K562 (cell line): ENCODE measurements around the gene SACM1L. TPM values are rescaled to one million over a fixed set of nuclear protein-coding genes. Genes with fewer than 3 reads are reported as not detected.
A peak's percentile ranks its signal among the peaks of the same experiment; 100 is the strongest.

ENCODE experiments used
- ATF2 ChIP-seq: sonication (generic); formaldehyde crosslinking; IDR thresholded peaks from 2 replicates; pipeline ENCODE4 v1.8.1; 2022; ENCODE audit warnings: missing genetic modification reagents
- CHD2 ChIP-seq: IDR thresholded peaks from 2 replicates; pipeline ENCODE4 v1.6.1; 2011; ENCODE audit warnings: low read depth, low read length
- KDM4B ChIP-seq, 2 experiments: fragments of 450-650 bp in 1 of 2; sonication (generic) in 1 of 2; IDR thresholded peaks; 2 replicates each; pipeline ENCODE4 v1.6.1; 2016 to 2017; ENCODE audit warnings: borderline replicate concordance in 2 of 2, antibody characterized with exemption in 1 of 2, low read depth in 1 of 2, mild to moderate bottlenecking in 1 of 2
- KDM5B ChIP-seq: fragments of 200-600 bp; sonication (generic); IDR thresholded peaks from 2 replicates; pipeline ENCODE4 v1.6.1; 2012; ENCODE audit warnings: low read depth, mild to moderate bottlenecking, moderate library complexity, low read length, control low read depth, inconsistent platforms; ENCODE audit not compliant: insufficient replicate concordance
- LCOR ChIP-seq: sonication (generic); formaldehyde crosslinking; IDR thresholded peaks from 2 replicates; pipeline ENCODE4 v1.8.0; 2022; ENCODE audit warnings: mild to moderate bottlenecking, missing genetic modification reagents
- MAX ChIP-seq: sonication (generic); formaldehyde crosslinking; IDR thresholded peaks from 2 replicates; pipeline ENCODE4 v1.9.0; 2022; ENCODE audit warnings: mild to moderate bottlenecking, missing genetic modification reagents
- NFIX ChIP-seq: fragments of 250-450 bp; sonication (Bioruptor Pico); IDR thresholded peaks from 2 replicates; pipeline ENCODE4 v1.4.0; 2020; ENCODE audit warnings: low read depth, mild to moderate bottlenecking, moderate library complexity
- NFRKB ChIP-seq: fragments of 450-650 bp; IDR thresholded peaks from 2 replicates; pipeline ENCODE4 v1.6.1; 2016; ENCODE audit warnings: low read depth
- NR3C1 ChIP-seq: sonication (generic); formaldehyde crosslinking; IDR thresholded peaks from 2 replicates; pipeline ENCODE4 v1.8.1; 2022; ENCODE audit warnings: missing genetic modification reagents
- TRIM24 ChIP-seq, 2 experiments: fragments of 450-650 bp; IDR thresholded peaks; 2 replicates each; pipeline ENCODE4 v1.6.1; 2016
- ZBTB17 ChIP-seq: fragments of 450-650 bp; formaldehyde crosslinking; IDR thresholded peaks from 2 replicates; pipeline ENCODE4 v1.4.0; 2020; ENCODE audit warnings: mild to moderate bottlenecking
- ZHX1 ChIP-seq: fragments of 150-350 bp; conservative IDR thresholded peaks from 2 replicates; pipeline ENCODE4 v1.6.1; 2014; ENCODE audit warnings: low read length
- ZNF143 ChIP-seq: sonication (generic); formaldehyde crosslinking; IDR thresholded peaks from 2 replicates; pipeline ENCODE4 v1.9.0; 2022; ENCODE audit warnings: mild to moderate bottlenecking, missing genetic modification reagents
- ZNF311 ChIP-seq: fragments of 250-450 bp; sonication (Bioruptor Pico); IDR thresholded peaks from 2 replicates; pipeline ENCODE4 v1.4.0; 2020; ENCODE audit warnings: mild to moderate bottlenecking, moderate library complexity
- polyA plus RNA-seq, 8 experiments: library from polyadenylated mRNA; depleted of rRNA in 4 of 8; stranded (reverse) in 5 of 8; unstranded in 3 of 8; fragments of >200 nt; fragmentation: Nextera tagmentation in 2 of 8; fragmentation: Illumina TruSeq in 1 of 8; extraction: Ambion mirVana in 2 of 8; extraction: Trizol in 1 of 8; gene quantifications; 2 replicates each; pipeline versions ENCODE4 v1.2.1 to v1.2.3, GENCODE V29; 2011 to 2014; ENCODE audit warnings: inconsistent platforms in 1 of 8, missing spikeins in 1 of 8
- total RNA-seq, 7 experiments: library from RNA; depleted of rRNA in 6 of 7; stranded (reverse); fragments of >200 nt in 6 of 7; fragmentation: Illumina TruSeq in 2 of 7; extraction: Trizol in 2 of 7; gene quantifications; 2 replicates each; pipeline versions ENCODE4 v1.2.1 to v1.2.3, GENCODE V29; 2011 to 2021; ENCODE audit warnings: low replicate concordance in 1 of 7
- TF ChIP-seq, protein P1 (sequence below), 2 experiments: fragments of 450-650 bp; formaldehyde crosslinking in 1 of 2; IDR thresholded peaks; 2 replicates each; pipeline versions ENCODE4 v1.4.0 to v1.6.1; 2014 to 2020; ENCODE audit warnings: mild to moderate bottlenecking in 2 of 2, borderline replicate concordance in 1 of 2, low read depth in 1 of 2

The SACM1L gene
- total and polyA plus RNA-seq, 9 of the 15 experiments (the other 6 are each of a cell fraction or from before 2014, with no cell fraction given), result 25.7 to 67.2 (median 40.3) TPM

DNA sequence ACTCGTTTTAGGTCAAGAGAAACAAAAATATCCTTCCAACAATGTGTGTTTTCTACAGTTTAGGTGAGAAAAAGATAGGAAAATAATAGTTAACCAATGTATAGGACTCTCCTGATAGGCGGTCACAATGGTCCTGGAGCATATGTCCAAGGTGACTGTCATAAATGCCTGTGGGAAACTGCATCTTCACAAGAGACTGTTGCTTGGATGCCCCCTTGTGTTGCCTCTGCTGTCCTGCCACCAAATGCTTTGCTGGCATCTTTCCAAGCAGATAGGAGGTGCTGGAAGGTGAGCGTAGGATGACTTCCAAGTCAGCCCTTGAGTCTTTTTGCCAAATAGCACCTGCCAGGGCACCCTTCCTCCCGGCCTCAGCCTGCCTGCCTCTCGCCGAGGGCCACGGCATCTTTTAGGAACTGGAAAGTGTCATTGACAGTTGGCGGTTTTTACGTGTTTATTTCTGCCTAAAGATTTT lies 24.1 kb upstream of the SACM1L start (continued):
- TF ChIP-seq, protein P1, sequence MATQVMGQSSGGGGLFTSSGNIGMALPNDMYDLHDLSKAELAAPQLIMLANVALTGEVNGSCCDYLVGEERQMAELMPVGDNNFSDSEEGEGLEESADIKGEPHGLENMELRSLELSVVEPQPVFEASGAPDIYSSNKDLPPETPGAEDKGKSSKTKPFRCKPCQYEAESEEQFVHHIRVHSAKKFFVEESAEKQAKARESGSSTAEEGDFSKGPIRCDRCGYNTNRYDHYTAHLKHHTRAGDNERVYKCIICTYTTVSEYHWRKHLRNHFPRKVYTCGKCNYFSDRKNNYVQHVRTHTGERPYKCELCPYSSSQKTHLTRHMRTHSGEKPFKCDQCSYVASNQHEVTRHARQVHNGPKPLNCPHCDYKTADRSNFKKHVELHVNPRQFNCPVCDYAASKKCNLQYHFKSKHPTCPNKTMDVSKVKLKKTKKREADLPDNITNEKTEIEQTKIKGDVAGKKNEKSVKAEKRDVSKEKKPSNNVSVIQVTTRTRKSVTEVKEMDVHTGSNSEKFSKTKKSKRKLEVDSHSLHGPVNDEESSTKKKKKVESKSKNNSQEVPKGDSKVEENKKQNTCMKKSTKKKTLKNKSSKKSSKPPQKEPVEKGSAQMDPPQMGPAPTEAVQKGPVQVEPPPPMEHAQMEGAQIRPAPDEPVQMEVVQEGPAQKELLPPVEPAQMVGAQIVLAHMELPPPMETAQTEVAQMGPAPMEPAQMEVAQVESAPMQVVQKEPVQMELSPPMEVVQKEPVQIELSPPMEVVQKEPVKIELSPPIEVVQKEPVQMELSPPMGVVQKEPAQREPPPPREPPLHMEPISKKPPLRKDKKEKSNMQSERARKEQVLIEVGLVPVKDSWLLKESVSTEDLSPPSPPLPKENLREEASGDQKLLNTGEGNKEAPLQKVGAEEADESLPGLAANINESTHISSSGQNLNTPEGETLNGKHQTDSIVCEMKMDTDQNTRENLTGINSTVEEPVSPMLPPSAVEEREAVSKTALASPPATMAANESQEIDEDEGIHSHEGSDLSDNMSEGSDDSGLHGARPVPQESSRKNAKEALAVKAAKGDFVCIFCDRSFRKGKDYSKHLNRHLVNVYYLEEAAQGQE (IDR thresholded peaks at IDR 0.05; ENCODE audit: borderline replicate concordance), result peak; percentile 64
- TF ChIP-seq, protein P1 (CRISPR knock-in tag; IDR thresholded peaks at IDR 0.05; ENCODE audit: low read depth), result no peak
- no peak for TF ChIP-seq NR3C1 (CRISPR knock-in tag)
- peak; percentile 61 for TF ChIP-seq NFIX
- 0 out of 4 replicates have a peak, but pooled peaks of 1 of the 2 experiments have one; percentile 15 for TF ChIP-seq TRIM24 (IDR thresholded peaks at IDR 0.05)
- 0 out of 2 replicates have a peak, but pooled peaks have one; percentile 36 for TF ChIP-seq MAX (CRISPR knock-in tag)
- TF ChIP-seq ZHX1, result no peak
- no peak for TF ChIP-seq KDM4B (IDR thresholded peaks at IDR 0.05; ENCODE audit: borderline replicate concordance in 2 of 2, low read depth in 1 of 2)
- no peak for TF ChIP-seq NFRKB
- no peak for TF ChIP-seq LCOR
- TF ChIP-seq ZBTB17 (CRISPR knock-in tag), result no peak
- no peak for TF ChIP-seq ATF2
- TF ChIP-seq ZNF143, result no peak
- no peak for TF ChIP-seq ZNF311
- TF ChIP-seq CHD2, result no peak
- TF ChIP-seq KDM5B, result no peak
